GM12872 (cell line): Measurements from ENCODE around the gene DNAI1.

Experiments
- CTCF ChIP-seq: IDR thresholded peaks from 3 replicates; pipeline ENCODE4 v1.5.1; 2011; ENCODE audit warnings: low read depth, mild to moderate bottlenecking, low read length, moderate library complexity; ENCODE audit not compliant: insufficient read depth

Gene DNAI1

GRCh38 chr9:34493972-34494535 is 35.4 kb downstream of the DNAI1 start:
- TF ChIP-seq CTCF, result no peak

- no peak for TF ChIP-seq CTCF
Observed at GRCh38 chr9:34496149-34496712, 37.6 kb downstream of the DNAI1 start.

GRCh38 chr9:34498553-34498952 is 39.9 kb downstream of the DNAI1 start:
- TF ChIP-seq CTCF, result no peak

GRCh38 chr9:34499076-34499475 is 40.5 kb downstream of the DNAI1 start:
- TF ChIP-seq CTCF, result no peak

- TF ChIP-seq CTCF, result peak; percentile 99
Observed at GRCh38 chr9:34500623-34501267, 42.1 kb downstream of the DNAI1 start.

- no peak for TF ChIP-seq CTCF
Observed at GRCh38 chr9:34501372-34501771, 42.8 kb downstream of the DNAI1 start.

GRCh38 chr9:34501889-34502425 is 43.4 kb downstream of the DNAI1 start:
- no peak; the same call in 2 of the 3 replicates for TF ChIP-seq CTCF
